GM12878 (cell line): ENCODE results near the gene SLC23A1. TPM values are rescaled to one million over a fixed set of nuclear protein-coding genes. Genes with fewer than 3 reads are reported as not detected.

Experiments used
- ATAC-seq: fragments of 200-7000 bp; cut with Tn5 transposase; 3 replicates; pipeline ENCODE4 v1.9.1; 2020; ENCODE audit warnings: mild to moderate bottlenecking, moderate library complexity
- BruUV-seq: library from RNA; stranded (reverse); fragments of 400-500 nt; replicated peaks from 2 replicates; lab custom pipeline; 2021; lab: Mats Ljungman, UMichigan
- CTCF ChIA-PET: fragments of 300-600 bp; sonication (Branson Sonifier 250); formaldehyde crosslinking; extraction: SDS; loops from one replicate; lab custom pipeline; 2021; ENCODE audit warnings: inconsistent platforms; lab: Yijun Ruan, JAX
- POLR2A ChIA-PET: fragments of 350-600 bp; formaldehyde crosslinking; extraction: SDS; loops from one replicate; lab custom pipeline; 2021; ENCODE audit warnings: inconsistent platforms; lab: Charles Lee
- RAD21 ChIA-PET: fragments of 300-600 bp; sonication (Branson Sonifier 250); formaldehyde crosslinking; loops from one replicate; lab custom pipeline; 2023; ENCODE audit warnings: antibody characterized with exemption; ENCODE audit not compliant: unreplicated experiment; lab: Charles Lee
- SMC1A ChIA-PET: fragments of 300-600 bp; sonication (Branson Sonifier 250); formaldehyde crosslinking; loops from one replicate; lab custom pipeline; 2023; ENCODE audit not compliant: unreplicated experiment, uncharacterized antibody; lab: Charles Lee
- DNase-seq: peaks from one replicate; pipeline ENCODE4 v3.0.0-alpha.2; 2011; ENCODE audit warnings: low read depth, low spot score
- FAIRE-seq: peaks from 3 replicates; lab custom pipeline; 2011; peaks lifted over from hg19 to GRCh38; lab: Jason Lieb, UNC
- H2AFZ ChIP-seq: 2 replicates; pipeline ENCODE4 v1.6.0; 2011; ENCODE audit warnings: low read depth, low read length, control low read depth; ENCODE audit not compliant: control insufficient read depth
- H3K27ac ChIP-seq: 2 replicates; pipeline ENCODE4 v1.5.1; 2011; ENCODE audit warnings: control low read depth; ENCODE audit not compliant: control insufficient read depth, insufficient read depth
- H3K27me3 ChIP-seq, 2 experiments: replicated peaks in 1 of 2; 2 replicates each; pipeline versions ENCODE4 v1.6.0 to v1.6.1; 2011; ENCODE audit warnings: low read length in 1 of 2; ENCODE audit not compliant: control insufficient read depth in 2 of 2, insufficient read depth in 2 of 2
- H3K36me3 ChIP-seq, 2 experiments: 2 replicates each; pipeline ENCODE4 v1.5.1; 2011; ENCODE audit warnings: low read length in 1 of 2; ENCODE audit not compliant: control insufficient read depth in 2 of 2, insufficient read depth in 2 of 2
- H3K4me1 ChIP-seq: 2 replicates; pipeline ENCODE4 v1.6.1; 2011; ENCODE audit warnings: mild to moderate bottlenecking, low read length, moderate library complexity, mixed read lengths; ENCODE audit not compliant: control insufficient read depth, insufficient read depth
- H3K4me2 ChIP-seq: 2 replicates; pipeline ENCODE4 v1.6.0; 2011; ENCODE audit warnings: control low read depth; ENCODE audit not compliant: control insufficient read depth, insufficient read depth
- H3K4me3 ChIP-seq: fragments of 200-600 bp; sonication (generic); 2 replicates; pipeline ENCODE4 v1.5.1; 2016
- H3K79me2 ChIP-seq: 2 replicates; pipeline ENCODE4 v1.6.0; 2011; ENCODE audit warnings: low read length; ENCODE audit not compliant: control insufficient read depth, insufficient read depth
- H3K9ac ChIP-seq: 2 replicates; pipeline ENCODE4 v1.8.0; 2011; ENCODE audit warnings: low read length, control low read depth, mixed read lengths; ENCODE audit not compliant: control insufficient read depth, insufficient read depth
- H3K9me3 ChIP-seq: replicated peaks from 3 replicates; pipeline ENCODE4 v1.5.1; 2011; ENCODE audit warnings: mild to moderate bottlenecking, low read length; ENCODE audit not compliant: control insufficient read depth, insufficient read depth
- H4K20me1 ChIP-seq: 2 replicates; pipeline ENCODE4 v1.6.0; 2011; ENCODE audit not compliant: control insufficient read depth, insufficient read depth
- BCL3 ChIP-seq: IDR thresholded peaks from 2 replicates; pipeline ENCODE4 v1.6.1; 2011; ENCODE audit warnings: borderline replicate concordance, low read depth, mild to moderate bottlenecking, moderate library complexity, low read length; ENCODE audit not compliant: insufficient read depth, poor library complexity, severe bottlenecking
- BRCA1 ChIP-seq: IDR thresholded peaks from 2 replicates; pipeline ENCODE4 v1.6.1; 2011; ENCODE audit warnings: low read depth, low read length, improper control_type of control experiment
- CBX5 ChIP-seq: sonication (generic); IDR thresholded peaks from 2 replicates; pipeline ENCODE4 v1.6.1; 2016; ENCODE audit warnings: low read depth, moderate library complexity, mild to moderate bottlenecking, inconsistent platforms
- CEBPZ ChIP-seq: fragments of 150-350 bp; IDR thresholded peaks from 2 replicates; pipeline ENCODE4 v1.6.1; 2016; ENCODE audit warnings: low read depth, low read length
- EZH2 ChIP-seq: IDR thresholded peaks from 2 replicates; pipeline ENCODE4 v1.6.1; 2012; ENCODE audit warnings: low read depth, mild to moderate bottlenecking, control low read depth, inconsistent platforms, low read length, borderline replicate concordance; ENCODE audit not compliant: control insufficient read depth
- FOS ChIP-seq: IDR thresholded peaks from 3 replicates; pipeline ENCODE4 v1.6.1; 2011; ENCODE audit warnings: borderline replicate concordance; ENCODE audit not compliant: insufficient read length; ENCODE audit errors: extremely low read depth
- MYB ChIP-seq: fragments of 150-350 bp; IDR thresholded peaks from 2 replicates; pipeline ENCODE4 v1.6.1; 2014; ENCODE audit warnings: mild to moderate bottlenecking, low read depth, low read length, borderline replicate concordance
- NFXL1 ChIP-seq: fragments of 450-650 bp; IDR thresholded peaks from 2 replicates; pipeline ENCODE4 v1.6.1; 2017; ENCODE audit warnings: antibody characterized with exemption, mild to moderate bottlenecking, borderline replicate concordance
- SIN3A ChIP-seq: IDR thresholded peaks from 2 replicates; pipeline ENCODE4 v1.6.1; 2012; ENCODE audit warnings: low read depth, low read length, improper control_type of control experiment
- SREBF1 ChIP-seq: IDR thresholded peaks from 2 replicates; pipeline ENCODE4 v1.6.1; 2012; ENCODE audit warnings: mild to moderate bottlenecking, low read length
- SREBF2 ChIP-seq: IDR thresholded peaks from 2 replicates; pipeline ENCODE4 v1.6.1; 2012; ENCODE audit warnings: mild to moderate bottlenecking, low read length
- TARDBP ChIP-seq: IDR thresholded peaks from 2 replicates; pipeline ENCODE4 v1.6.1; 2016; ENCODE audit warnings: borderline replicate concordance
- ZBED1 ChIP-seq: IDR thresholded peaks from 2 replicates; pipeline ENCODE4 v1.6.1; 2016; ENCODE audit warnings: borderline replicate concordance
- ZNF687 ChIP-seq: fragments of 450-650 bp; IDR thresholded peaks from 2 replicates; pipeline ENCODE4 v1.6.1; 2017; ENCODE audit warnings: mild to moderate bottlenecking, moderate library complexity
- WGBS: methylation state at CpG from one replicate; pipeline ENCODE4 v1.1.6; 2016; ENCODE audit warnings: low lambda C conversion rate; ENCODE audit not compliant: insufficient replicate concordance, insufficient coverage; ENCODE audit errors: missing lambda C conversion rate; 5-methylcytosine and 5-hydroxymethylcytosine counted together
- in situ Hi-C: fragments of 300-500 bp; cut with MboI; formaldehyde crosslinking; loops from 9 replicates; pipeline ENCODE4 v1.14.3; 2018; ENCODE audit warnings: mixed read lengths
- intact Hi-C: fragments of 100-400 bp; cut with micrococcal nuclease; formaldehyde crosslinking; loops from one replicate; pipeline ENCODE4 v1.14.2; 2022; ENCODE audit not compliant: unreplicated experiment
- polyA plus RNA-seq, 11 experiments: library from polyadenylated mRNA; depleted of rRNA in 4 of 11; unstranded in 6 of 11; stranded (reverse) in 5 of 11; fragments of >200 nt; fragmentation: Nextera tagmentation in 4 of 11; fragmentation: Illumina TruSeq in 1 of 11; extraction: Ambion mirVana in 4 of 11; extraction: Trizol in 1 of 11; gene quantifications; 1 replicate in 1 of 11; 2 replicates in 10 of 11; pipeline versions ENCODE4 v1.2.1 to v1.2.3, GENCODE V29; 2011 to 2016; ENCODE audit warnings: inconsistent platforms in 2 of 11, missing spikeins in 2 of 11, low read depth in 1 of 11
- total RNA-seq, 4 experiments: library from RNA; depleted of rRNA in 3 of 4; stranded (reverse); fragments of >200 nt in 3 of 4; fragmentation: Illumina TruSeq in 1 of 4; extraction: Trizol in 1 of 4; gene quantifications; 2 replicates each; pipeline versions ENCODE4 v1.2.1 to v1.2.3, GENCODE V29; 2013 to 2021

Gene SLC23A1
- total and polyA plus RNA-seq, 10 of the 15 experiments (the other 5 are each of a cell fraction or from before 2014, with no cell fraction given), result 0.35 to 4.7 (median 1.6) TPM

- WGBS, result 84% methylated on average over 5 of the region's 5 CpGs
- intact Hi-C loops (no loop called here), in situ Hi-C loops (no loop called here)
- no peaks in the 10 kb centered on the region for H4K20me1 ChIP-seq
- no peak for DNase-seq
- H3K9ac ChIP-seq, result no peak overlapping the region
- ChIA-PET CTCF (interaction anchor here (1.2 to 9.5 kb wide), 7 partner anchors 9 to 340 kb away, joined by 3 to 491 read pairs (median 5); partner anchors contain the start of gene DNAJC18), SMC1A (interaction anchor here (1.4 to 5.3 kb wide), 6 partner anchors 12 to 265 kb away, joined by 4 to 235 read pairs (median 20); partner anchors contain the start of gene DNAJC18), RAD21 (interaction anchor here (1.1 to 9.2 kb wide), 3 partner anchors 12 to 88 kb away, joined by 3 to 241 read pairs (median 8); no protein-coding TSS in a partner anchor), POLR2A (interaction anchor here (2.4 kb wide), 1 partner anchor 88 kb away, joined by 12 read pairs; no protein-coding TSS in a partner anchor)
- no peak overlapping the region for H3K4me3 ChIP-seq
- H3K4me2 ChIP-seq, result no peak overlapping the region
- H3K27ac ChIP-seq, result no peak overlapping the region
- no peak overlapping the region for H2AFZ ChIP-seq
- no TSS peak for BruUV-seq
- FAIRE-seq, result no peak
- no peaks in the 10 kb centered on the region for H3K27me3 ChIP-seq
- H3K79me2 ChIP-seq, result no peaks in the 10 kb centered on the region
- no peaks in the 10 kb centered on the region for H3K4me1 ChIP-seq
- H3K9me3 ChIP-seq, result no peaks in the 10 kb centered on the region
- no peak for ATAC-seq
- peaks cover 2 to 3% of the 10 kb centered on the region in 2 experiments; a peak in 2 of 4 replicates for H3K36me3 ChIP-seq
- no peak for TF ChIP-seq NFXL1
- TF ChIP-seq CBX5, result no peak
- TF ChIP-seq CEBPZ, result no peak
- TF ChIP-seq ZBED1, result no peak
- no peak for TF ChIP-seq TARDBP
- no peak for TF ChIP-seq BCL3
- no peak for TF ChIP-seq SREBF1
- TF ChIP-seq MYB, result no peak
- no peak for TF ChIP-seq BRCA1
- no peak for TF ChIP-seq EZH2
- no peak for TF ChIP-seq FOS
- no peak for TF ChIP-seq ZNF687
- TF ChIP-seq SREBF2, result no peak
- TF ChIP-seq SIN3A, result no peak
Observed at GRCh38 chr5:139425497-139425896, 42.4 kb upstream of the SLC23A1 start.
